Myocyte (in vitro differentiated cells): ENCODE results near the gene KRTAP1-4. TPM values are rescaled to one million over a fixed set of nuclear protein-coding genes. Genes with fewer than 3 reads are reported as not detected.
A peak's percentile ranks its signal among the peaks of the same experiment; 100 is the strongest.

Experiments used
- DNase-seq: peaks from one replicate; pipeline ENCODE4 v3.0.0-alpha.2; 2012; ENCODE audit warnings: low read depth
- total RNA-seq: library from RNA; depleted of rRNA; stranded (reverse); fragments of >200 nt; gene quantifications from 2 replicates; pipeline ENCODE4 v1.2.3, GENCODE V29; 2014

KRTAP1-4 gene
- total RNA-seq, 1 donor from 2014 or later: not detected

DNA sequence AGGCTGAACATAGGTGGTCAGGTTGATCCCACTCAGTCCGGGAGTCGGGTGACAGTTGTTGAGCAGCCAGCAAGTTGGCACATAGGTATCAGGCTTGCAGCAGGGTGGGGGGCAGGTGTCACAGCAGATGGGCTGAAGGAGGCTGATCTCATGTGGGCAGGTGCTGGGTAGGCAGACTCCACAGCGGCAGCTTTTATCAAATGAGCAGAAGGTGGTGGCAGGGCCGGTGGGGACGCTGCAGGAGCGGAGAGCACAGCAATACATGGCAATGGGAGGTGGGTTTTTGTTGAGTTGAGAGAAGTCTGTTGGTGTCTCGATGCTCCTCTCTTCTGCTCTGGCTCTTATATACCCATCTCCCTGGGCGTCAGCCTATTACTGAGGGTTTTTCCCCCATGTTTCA is 21.2 kb downstream of the KRTAP1-4 start, which contains the start of gene KRTAP3-1:
Gene KRTAP3-1, minus strand, starts transcription at position 318 of the 400 bp plus-strand sequence. Its CDS starts 54 bp downstream, at position 264.
- no peak for DNase-seq

DNA sequence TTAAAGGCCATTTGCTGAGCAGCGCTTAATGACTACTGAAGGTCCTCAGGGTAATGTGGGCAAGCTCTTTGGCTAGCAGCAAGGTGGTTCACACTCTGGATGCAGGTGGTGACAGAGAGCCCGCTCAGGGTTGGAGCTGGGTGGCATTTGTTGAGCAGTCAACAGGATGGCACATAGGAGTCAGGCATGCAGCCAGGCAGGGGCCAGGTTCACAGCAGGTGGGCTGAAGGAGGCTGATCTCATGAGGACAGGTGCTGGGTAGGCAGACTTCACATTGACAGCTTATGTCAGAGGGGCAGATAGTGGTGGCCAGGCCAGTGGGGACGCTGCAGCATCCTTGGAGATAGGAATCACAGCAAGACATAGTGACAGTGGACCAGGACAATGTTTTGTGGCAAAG is 25.6 kb downstream of the KRTAP1-4 start:
- DNase-seq: no peak

DNA sequence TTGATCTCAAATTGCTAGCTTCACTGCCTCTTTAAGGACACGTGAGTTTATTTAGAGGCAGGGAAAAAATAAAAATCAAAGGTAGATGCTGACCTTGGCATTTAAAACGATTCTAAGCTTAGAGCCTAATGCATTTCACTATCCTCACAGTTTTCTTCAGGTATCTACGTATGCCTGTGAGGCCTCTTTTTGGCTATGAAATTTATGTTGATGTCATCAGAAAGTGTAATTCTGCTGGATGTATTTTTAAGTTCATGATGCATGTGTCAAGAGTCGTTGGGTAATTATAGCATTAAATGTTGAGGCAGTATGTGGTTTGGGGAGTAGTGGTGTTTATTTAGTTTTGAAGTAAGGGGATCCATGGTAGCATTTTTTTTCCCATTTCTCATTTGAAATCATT is 26.1 kb downstream of the KRTAP1-4 start:
- no peak for DNase-seq

DNA sequence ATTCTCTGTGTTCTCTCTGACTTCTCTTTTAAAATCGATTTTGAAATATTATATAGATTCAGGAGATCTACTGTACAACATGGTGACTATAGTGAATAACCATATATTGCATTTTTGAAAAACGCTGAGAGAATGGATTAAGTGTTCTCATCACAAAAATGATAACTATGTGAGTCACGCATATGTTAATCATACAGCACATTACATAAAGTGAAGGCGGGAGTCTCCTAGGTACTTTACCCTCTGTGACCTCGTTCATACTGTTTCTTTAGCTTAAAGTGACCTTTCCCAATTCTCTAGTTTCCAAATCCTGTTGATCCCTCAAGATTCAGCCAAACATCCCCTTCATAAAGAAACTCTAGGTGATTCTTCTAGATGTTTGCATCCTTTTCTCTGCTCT is 27.2 kb downstream of the KRTAP1-4 start:
- no peak for DNase-seq

DNA sequence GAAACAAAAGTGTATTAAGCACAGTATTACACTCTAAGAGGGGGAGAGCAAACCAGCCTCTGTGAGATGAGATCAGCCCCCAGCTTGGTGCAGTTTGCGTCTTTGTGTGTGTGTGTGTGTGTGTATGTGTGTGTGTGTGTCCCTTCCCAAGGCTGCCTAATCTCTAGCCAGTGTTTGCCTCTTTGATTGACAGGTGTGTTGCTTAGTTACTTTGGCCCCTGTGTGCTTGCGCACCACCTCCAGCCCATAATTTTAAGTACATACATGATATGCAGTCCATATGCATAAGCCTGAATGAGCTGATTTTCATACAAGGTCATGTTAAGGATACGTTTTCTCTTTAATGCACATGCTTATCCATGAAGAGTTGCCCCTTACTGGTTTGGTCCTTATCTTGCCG is 28.2 kb downstream of the KRTAP1-4 start:
- no peak for DNase-seq

DNA sequence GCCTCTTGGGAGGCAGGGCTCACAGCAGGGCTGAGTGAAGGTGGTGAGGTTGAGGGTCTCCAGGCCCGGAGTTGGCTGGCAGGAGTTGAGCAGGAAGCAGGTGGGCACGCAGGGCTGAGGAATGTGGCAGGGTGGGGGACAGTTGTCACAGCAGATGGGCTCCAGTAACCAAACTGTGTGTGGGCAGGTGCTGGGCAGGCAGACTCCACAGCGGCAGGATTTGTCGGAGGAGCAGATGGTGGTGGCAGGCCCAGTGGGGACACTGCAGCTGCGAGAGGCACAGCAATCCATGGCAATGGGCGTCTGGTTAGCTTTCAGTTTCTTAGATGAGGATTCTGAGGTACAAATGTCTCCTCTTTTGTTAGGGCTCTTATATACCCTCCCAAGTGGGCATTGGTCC is 30.4 kb downstream of the KRTAP1-4 start, which contains the start of gene KRTAP3-2:
Gene KRTAP3-2, minus strand, starts transcription at position 344 of the 400 bp plus-strand sequence. Its CDS starts 53 bp downstream, at position 291.
- peak; percentile 14 for DNase-seq

DNA sequence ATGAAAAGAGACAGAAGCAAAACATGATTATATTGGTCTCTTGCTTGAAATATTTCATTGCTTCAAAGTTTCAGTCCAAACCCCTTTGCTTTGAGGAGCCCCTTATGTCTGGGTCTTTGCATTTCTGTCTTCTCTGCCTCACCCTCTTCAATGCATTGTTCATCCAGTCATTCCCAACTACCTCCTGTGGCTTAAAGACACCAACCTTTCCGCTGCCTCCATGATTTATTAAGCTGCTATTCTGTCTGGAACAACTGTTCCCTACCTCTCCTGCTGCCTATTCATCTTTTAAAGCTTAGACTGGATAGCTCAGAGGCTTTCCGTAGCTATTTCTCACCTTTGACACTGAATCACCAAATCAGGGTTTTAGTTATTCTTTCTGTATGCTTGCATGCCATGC is 32.6 kb downstream of the KRTAP1-4 start:
- DNase-seq: no peak

DNA sequence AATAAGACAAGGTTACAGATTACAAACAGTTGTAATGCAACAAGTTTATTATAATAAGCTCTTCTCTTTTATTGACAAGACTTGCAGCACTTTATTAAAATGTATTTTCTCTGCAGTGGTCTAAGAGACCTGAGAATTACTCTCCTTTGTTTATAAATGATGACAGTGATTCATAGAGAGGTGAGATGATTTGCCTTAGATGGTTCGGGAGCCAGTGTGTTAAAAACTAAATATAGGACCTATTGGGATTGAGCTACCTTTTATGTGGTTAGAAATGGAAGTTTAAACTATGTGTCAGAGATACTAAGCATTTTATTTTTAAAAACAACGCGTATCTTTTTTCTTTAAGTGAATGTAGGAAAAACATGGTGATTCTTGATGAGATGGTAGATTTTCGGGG is 33.2 kb downstream of the KRTAP1-4 start:
- no peak for DNase-seq

DNA sequence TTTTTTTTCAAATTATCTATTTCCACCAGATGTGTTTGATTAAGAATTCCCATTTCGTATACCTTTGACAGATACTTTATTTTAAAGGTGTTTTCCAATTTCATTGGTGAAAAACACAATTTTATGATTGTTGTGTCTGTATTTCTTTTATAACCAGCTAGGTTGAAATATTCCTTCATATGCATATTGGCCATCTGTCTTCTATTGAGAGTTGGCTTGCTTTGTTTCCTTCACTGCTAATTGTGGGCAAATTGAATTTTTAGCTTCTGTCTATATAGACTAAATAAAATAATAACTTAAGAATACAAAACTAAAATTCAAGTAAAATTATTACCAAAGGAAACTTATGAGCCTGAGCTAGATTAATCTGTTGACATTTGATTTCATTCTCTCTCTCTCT is 34.9 kb downstream of the KRTAP1-4 start:
- no peak for DNase-seq

DNA sequence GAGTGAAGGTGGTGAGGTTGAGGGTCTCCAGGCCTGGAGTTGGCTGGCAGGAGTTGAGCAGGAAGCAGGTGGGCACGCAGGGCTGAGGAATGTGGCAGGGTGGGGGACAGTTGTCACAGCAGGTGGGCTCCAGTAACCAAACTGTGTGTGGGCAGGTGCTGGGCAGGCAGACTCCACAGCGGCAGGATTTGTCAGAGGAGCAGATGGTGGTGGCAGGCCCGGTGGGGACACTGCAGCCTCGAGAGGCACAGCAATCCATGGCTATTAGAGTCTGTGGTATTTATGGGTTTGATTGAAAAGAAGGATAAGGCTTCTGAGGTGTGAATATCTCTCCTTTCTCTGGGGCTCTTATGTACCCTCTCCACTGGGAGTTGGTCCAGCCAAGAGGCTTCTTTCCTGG is 36.2 kb downstream of the KRTAP1-4 start, which contains the start of gene KRTAP3-3:
Gene KRTAP3-3, minus strand, starts transcription at position 326 of the 400 bp plus-strand sequence. Its CDS starts 67 bp downstream, at position 259.
- DNase-seq: peak; percentile 44

DNA sequence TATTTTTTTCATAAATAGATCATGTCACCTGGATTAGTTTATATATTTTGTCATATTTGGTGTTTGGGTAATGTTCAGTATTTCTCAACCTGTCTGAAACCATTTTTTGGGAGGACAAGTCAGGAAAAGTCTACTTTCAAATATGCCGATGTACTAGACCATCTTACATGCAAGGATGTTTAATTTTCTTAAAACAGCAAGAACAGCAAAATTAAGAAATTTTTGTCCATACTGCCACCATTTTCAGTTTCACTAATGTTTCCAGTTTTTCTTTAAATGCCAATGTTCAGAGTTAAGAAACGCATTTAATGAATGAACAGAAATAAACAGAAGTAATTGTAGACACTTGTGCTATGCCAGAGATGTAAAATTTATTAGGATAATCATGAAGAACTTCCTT is 36.9 kb downstream of the KRTAP1-4 start:
- no peak for DNase-seq

DNA sequence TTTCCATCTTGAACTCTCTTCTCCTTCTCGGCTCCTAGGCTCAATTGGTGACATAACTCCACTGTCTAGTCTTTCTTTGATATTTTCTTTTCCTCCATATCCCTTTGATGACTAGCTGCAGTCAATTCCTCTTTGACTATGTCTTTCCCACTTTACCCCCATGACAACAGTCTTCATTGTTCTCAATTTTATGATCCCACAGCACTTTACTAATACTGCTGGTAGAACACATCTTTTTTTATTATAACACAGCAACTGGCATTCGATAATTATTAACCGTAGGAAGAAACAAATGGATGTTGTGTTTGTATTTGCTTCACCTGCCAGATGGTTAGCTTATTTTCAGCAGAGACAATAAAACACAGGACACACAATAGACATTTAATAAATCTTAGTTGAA is 37.3 kb downstream of the KRTAP1-4 start:
- DNase-seq: no peak

DNA sequence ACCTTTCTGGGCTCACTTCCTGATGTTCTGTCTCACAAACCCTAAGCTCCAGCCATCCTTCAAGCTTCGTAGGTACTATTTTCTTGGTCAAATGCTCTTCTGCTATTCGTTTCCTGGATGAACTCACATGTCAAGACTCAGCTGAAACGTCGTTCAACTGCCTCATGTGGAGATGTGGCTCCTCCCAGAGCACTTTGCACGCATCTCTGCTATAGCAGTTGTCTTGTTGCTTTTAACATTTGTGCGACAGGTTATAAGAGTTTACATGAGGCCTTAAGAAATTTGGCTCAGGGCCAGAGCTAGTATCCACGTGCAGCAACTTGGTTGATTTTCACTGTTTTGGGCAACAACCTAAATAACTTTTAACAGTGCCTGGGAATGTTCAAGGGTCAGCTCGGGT is 43.1 kb downstream of the KRTAP1-4 start:
- DNase-seq: no peak

DNA sequence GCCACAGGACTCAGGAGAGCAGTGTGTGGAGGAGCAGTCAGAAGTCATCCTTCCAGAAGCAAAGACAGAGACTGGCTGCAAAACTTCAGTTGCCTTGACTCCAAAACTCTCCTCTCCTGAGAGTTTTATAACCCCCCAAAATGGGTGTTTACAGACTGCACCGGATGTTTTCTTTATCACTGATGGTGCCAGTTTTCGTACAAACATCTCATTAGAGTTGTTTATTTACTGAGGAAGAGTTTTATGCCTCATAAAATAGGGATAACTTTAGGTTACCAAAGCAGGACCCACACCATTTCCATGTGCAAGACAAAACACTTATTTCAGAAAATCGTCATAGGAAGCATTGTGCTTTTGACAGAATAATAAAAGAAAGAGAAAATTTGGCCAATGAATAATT is 45.8 kb downstream of the KRTAP1-4 start, which contains the start of gene KRT40:
Gene KRT40, minus strand, starts transcription at position 101 of the 400 bp plus-strand sequence. Its CDS starts 53 bp downstream, at position 48.
- DNase-seq: no peak

DNA sequence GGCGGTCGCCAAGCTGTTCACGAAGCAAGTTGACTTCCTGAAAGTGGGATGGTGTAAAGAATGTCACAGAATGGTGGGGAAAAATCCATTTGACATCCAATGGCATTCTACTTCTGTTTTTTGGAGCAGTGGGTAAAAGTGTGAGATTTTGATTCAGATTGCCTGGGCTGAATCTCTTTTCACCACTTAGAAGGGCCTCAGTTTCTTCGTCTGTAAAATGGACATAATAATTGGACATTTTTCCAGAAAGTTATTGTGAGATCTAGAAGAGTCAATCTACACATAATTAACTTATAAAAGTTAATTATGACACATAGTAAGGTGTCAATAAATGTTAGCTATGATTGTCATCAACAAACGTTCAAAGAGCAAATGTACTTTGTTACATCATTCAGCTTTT is 48.9 kb downstream of the KRTAP1-4 start:
- no peak for DNase-seq

DNA sequence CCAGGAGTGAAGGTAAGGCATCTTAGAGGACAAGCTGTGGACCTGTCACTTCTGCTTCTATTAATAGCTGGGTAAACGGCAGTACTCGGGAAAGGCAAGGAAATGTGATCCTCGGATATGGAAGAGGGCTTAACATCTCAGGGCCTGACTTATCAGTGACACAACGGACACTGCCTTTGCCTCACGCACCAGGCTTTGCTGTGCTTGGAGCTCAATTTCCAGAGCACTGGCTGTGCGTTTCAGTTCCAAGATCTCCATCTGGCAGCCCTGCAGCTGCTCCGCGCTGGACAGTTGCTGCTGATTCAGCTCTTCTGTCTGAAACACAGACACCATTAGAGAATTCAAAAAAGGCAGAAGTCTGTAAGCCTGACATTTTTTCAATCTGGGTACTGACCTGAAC is 49.4 kb downstream of the KRTAP1-4 start:
- peak; percentile 80 for DNase-seq

DNA sequence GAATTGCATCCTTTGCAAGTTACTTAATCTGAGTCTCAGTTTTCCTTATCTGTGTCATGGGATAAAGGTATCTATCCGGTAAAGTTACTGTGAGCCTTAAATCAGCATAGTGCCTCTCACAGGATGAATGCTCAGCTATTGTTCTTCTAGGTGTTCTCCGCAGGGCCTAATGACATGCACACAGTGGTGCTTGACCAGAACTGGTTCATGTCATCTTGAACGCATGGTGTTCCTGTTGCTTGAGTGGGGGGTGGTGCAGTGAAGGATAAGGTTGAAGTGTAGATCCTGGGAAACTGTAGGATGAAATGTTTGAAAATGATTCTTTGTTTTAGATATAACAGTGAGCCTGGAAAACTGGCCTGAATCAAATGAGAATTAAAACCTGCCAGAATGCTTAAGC is 49.9 kb downstream of the KRTAP1-4 start:
- DNase-seq: no peak

Other genes starting within 250 kb of the KRTAP1-4 start
- gene KRT27, start 247.6 kb downstream of the KRTAP1-4 start, total RNA-seq: not detected in 2 replicates
- not detected in 2 replicates for gene KRT28, start 230.2 kb downstream of the KRTAP1-4 start, total RNA-seq
- 29.6 and 36.3 TPM in 2 replicates for gene KRT10, start 207.6 kb downstream of the KRTAP1-4 start, total RNA-seq
- gene KRT12, start 163.0 kb downstream of the KRTAP1-4 start, total RNA-seq: not detected in 2 replicates
- not detected in 2 replicates for gene KRT20, start 145.0 kb downstream of the KRTAP1-4 start, total RNA-seq
- gene KRT23, start 92.5 kb downstream of the KRTAP1-4 start, total RNA-seq: not detected in 2 replicates
- gene KRT39, start 63.2 kb downstream of the KRTAP1-4 start, total RNA-seq: not detected in 2 replicates
- not detected in 2 replicates for gene KRT40, start 45.9 kb downstream of the KRTAP1-4 start, total RNA-seq
- gene KRTAP3-3, start 36.0 kb downstream of the KRTAP1-4 start, total RNA-seq: not detected in 2 replicates
- not detected in 2 replicates for gene KRTAP3-2, start 30.3 kb downstream of the KRTAP1-4 start, total RNA-seq
- not detected in 2 replicates for gene KRTAP3-1, start 21.1 kb downstream of the KRTAP1-4 start, total RNA-seq
- gene KRTAP1-5, start 3.0 kb downstream of the KRTAP1-4 start, total RNA-seq: 0.19 and 0.57 TPM in 2 replicates
- not detected in 2 replicates for gene KRTAP1-3, start 4.7 kb upstream of the KRTAP1-4 start, total RNA-seq
- 0.21 TPM in 1 of 2 replicates, not detected in the other for gene KRTAP1-1, start 11.3 kb upstream of the KRTAP1-4 start, total RNA-seq
- not detected in 2 replicates for gene KRTAP2-1, start 17.1 kb upstream of the KRTAP1-4 start, total RNA-seq
- not detected in 2 replicates for gene KRTAP2-2, start 25.0 kb upstream of the KRTAP1-4 start, total RNA-seq
- 0.19 TPM in 1 of 2 replicates, not detected in the other for gene KRTAP2-3, start 29.9 kb upstream of the KRTAP1-4 start, total RNA-seq
- not detected in 2 replicates for gene KRTAP2-4, start 35.7 kb upstream of the KRTAP1-4 start, total RNA-seq
- not detected in 2 replicates for gene KRTAP4-7, start 54.0 kb upstream of the KRTAP1-4 start, total RNA-seq
- gene KRTAP4-8, start 67.9 kb upstream of the KRTAP1-4 start, total RNA-seq: not detected in 2 replicates
- gene KRTAP4-16, start 72.0 kb upstream of the KRTAP1-4 start, total RNA-seq: not detected in 2 replicates
- not detected in 2 replicates for gene KRTAP4-9, start 75.2 kb upstream of the KRTAP1-4 start, total RNA-seq
- not detected in 2 replicates for gene KRTAP4-11, start 88.2 kb upstream of the KRTAP1-4 start, total RNA-seq
- not detected in 2 replicates for gene KRTAP4-12, start 94.0 kb upstream of the KRTAP1-4 start, total RNA-seq
- not detected in 2 replicates for gene KRTAP4-6, start 110.3 kb upstream of the KRTAP1-4 start, total RNA-seq
- not detected in 2 replicates for gene KRTAP4-5, start 119.6 kb upstream of the KRTAP1-4 start, total RNA-seq
- not detected in 2 replicates for gene KRTAP4-4, start 130.6 kb upstream of the KRTAP1-4 start, total RNA-seq
- gene KRTAP4-3, start 138.0 kb upstream of the KRTAP1-4 start, total RNA-seq: not detected in 2 replicates
- not detected in 2 replicates for gene KRTAP4-2, start 148.0 kb upstream of the KRTAP1-4 start, total RNA-seq
- gene KRTAP4-1, start 154.7 kb upstream of the KRTAP1-4 start, total RNA-seq: not detected in 2 replicates
- not detected in 2 replicates for gene KRTAP9-1, start 159.7 kb upstream of the KRTAP1-4 start, total RNA-seq
- gene KRTAP9-2, start 196.5 kb upstream of the KRTAP1-4 start, total RNA-seq: not detected in 2 replicates
- not detected in 2 replicates for gene KRTAP9-3, start 202.3 kb upstream of the KRTAP1-4 start, total RNA-seq
- gene KRTAP9-8, start 207.8 kb upstream of the KRTAP1-4 start, total RNA-seq: not detected in 2 replicates
- not detected in 2 replicates for gene KRTAP9-4, start 219.5 kb upstream of the KRTAP1-4 start, total RNA-seq
- gene KRTAP9-9, start 225.2 kb upstream of the KRTAP1-4 start, total RNA-seq: not detected in 2 replicates
- gene KRTAP9-6, start 235.2 kb upstream of the KRTAP1-4 start, total RNA-seq: not detected in 2 replicates
- gene KRTAP9-7, start 245.5 kb upstream of the KRTAP1-4 start, total RNA-seq: not detected in 2 replicates